Gastrocnemius medialis (tissue), 4 donors: ENCODE data around the gene LRRTM1. TPM values are rescaled to one million over a fixed set of nuclear protein-coding genes. Genes with fewer than 3 reads are reported as not detected.

Experiments used
- ATAC-seq, 2 donors: fragments of 150-250 bp; one replicate each; pipeline ENCODE4 v1.9.1; 2016
- DNase-seq, 2 donors: peaks; one replicate each; pipeline ENCODE4 v3.0.0-alpha.2; 2019
- H3K27ac ChIP-seq, 4 donors: fragments of 200-600 bp; sonication (generic); 1 replicate in 1 of 4; 2 replicates in 3 of 4; pipeline ENCODE4 v1.5.1; 2016 to 2018; ENCODE audit warnings: mild to moderate bottlenecking in 2 of 4, moderate library complexity in 1 of 4
- H3K27me3 ChIP-seq, 3 donors: fragments of 200-600 bp; sonication (generic) in 2 of 3; 1 replicate in 1 of 3; 2 replicates in 2 of 3; pipeline versions ENCODE4 v1.5.1 to v1.6.0; 2016 to 2019; ENCODE audit warnings: mild to moderate bottlenecking in 1 of 3, moderate library complexity in 1 of 3
- H3K36me3 ChIP-seq, 2 donors: fragments of 200-600 bp; sonication (generic) in 1 of 2; one replicate each; pipeline ENCODE4 v1.5.1; 2017 to 2018
- H3K4me1 ChIP-seq, 2 donors: fragments of 200-600 bp; sonication (generic) in 1 of 2; one replicate each; pipeline ENCODE4 v1.5.1; 2016 to 2017; ENCODE audit warnings: mild to moderate bottlenecking in 2 of 2
- H3K4me3 ChIP-seq, 4 donors: fragments of 200-600 bp; sonication (generic) in 3 of 4; 1 replicate in 1 of 4; 2 replicates in 3 of 4; pipeline ENCODE4 v1.5.1; 2016 to 2019; ENCODE audit warnings: mild to moderate bottlenecking in 2 of 4
- H3K9me3 ChIP-seq, 3 donors: fragments of 200-600 bp; sonication (generic) in 2 of 3; 1 replicate in 1 of 3; 2 replicates in 2 of 3; pipeline ENCODE4 v1.5.1; 2016 to 2019
- POLR2A ChIP-seq, 2 donors: fragments of 450-650 bp; IDR thresholded peaks; one replicate each; pipeline ENCODE4 v1.6.1; 2017; ENCODE audit warnings: antibody characterized with exemption in 2 of 2, mild to moderate bottlenecking in 2 of 2, moderate library complexity in 2 of 2
- in situ Hi-C, 4 donors: fragments of 200-750 bp; cut with MboI; loops; one replicate each; pipeline versions ENCODE4 v1.15.0 to v1.8.0; 2017; ENCODE audit warnings: low sequenced_read_pairs in 4 of 4
- intact Hi-C: fragments of 100-400 bp; cut with DNase I; formaldehyde crosslinking; loops from one replicate; pipeline ENCODE4 v1.15.1; 2023; ENCODE audit warnings: low total_unique reads
- total RNA-seq, 4 donors: library from RNA; depleted of rRNA; stranded (reverse); fragments of >200 nt; gene quantifications; one replicate each; pipeline versions ENCODE4 v1.1.0 to v1.2.3, GENCODE V29; 2016
- TF ChIP-seq, protein P1 (sequence below), 5 experiments: fragments of 450-650 bp in 3 of 5; fragments of 200-600 bp in 2 of 5; sonication (generic) in 2 of 5; IDR thresholded peaks in 4 of 5; conservative IDR thresholded peaks in 1 of 5; 1 replicate in 4 of 5; 2 replicates in 1 of 5; pipeline ENCODE4 v1.5.1; 2016 to 2019; ENCODE audit warnings: antibody characterized with exemption in 5 of 5, mild to moderate bottlenecking in 3 of 5, moderate library complexity in 3 of 5

LRRTM1 gene
- total RNA-seq, 4 donors from 2014 or later = not detected

DNA sequence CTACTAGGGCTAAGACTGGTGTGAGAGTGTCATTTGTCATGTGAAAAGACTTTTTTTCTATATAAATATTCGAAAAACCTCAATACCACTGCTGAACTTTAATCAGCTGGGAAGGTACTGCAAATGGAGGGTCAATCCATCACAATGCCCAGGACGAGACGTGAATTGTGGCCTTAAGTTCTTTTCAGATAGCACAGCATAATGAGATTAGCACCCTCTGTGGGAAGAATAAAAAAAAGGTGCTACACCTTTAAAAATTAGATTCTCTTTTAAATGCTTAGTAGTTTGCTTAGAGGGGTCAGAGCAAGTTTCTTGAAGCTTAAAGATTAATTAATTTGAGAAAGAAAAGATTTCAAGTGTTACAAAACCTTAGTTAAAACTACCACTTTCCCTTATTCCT is 5.6 kb downstream of the LRRTM1 start:
- no peak overlapping the region for H3K4me3 ChIP-seq
- TF ChIP-seq POLR2A (IDR thresholded peaks at IDR 0.05) = no peak
- TF ChIP-seq, protein P1, sequence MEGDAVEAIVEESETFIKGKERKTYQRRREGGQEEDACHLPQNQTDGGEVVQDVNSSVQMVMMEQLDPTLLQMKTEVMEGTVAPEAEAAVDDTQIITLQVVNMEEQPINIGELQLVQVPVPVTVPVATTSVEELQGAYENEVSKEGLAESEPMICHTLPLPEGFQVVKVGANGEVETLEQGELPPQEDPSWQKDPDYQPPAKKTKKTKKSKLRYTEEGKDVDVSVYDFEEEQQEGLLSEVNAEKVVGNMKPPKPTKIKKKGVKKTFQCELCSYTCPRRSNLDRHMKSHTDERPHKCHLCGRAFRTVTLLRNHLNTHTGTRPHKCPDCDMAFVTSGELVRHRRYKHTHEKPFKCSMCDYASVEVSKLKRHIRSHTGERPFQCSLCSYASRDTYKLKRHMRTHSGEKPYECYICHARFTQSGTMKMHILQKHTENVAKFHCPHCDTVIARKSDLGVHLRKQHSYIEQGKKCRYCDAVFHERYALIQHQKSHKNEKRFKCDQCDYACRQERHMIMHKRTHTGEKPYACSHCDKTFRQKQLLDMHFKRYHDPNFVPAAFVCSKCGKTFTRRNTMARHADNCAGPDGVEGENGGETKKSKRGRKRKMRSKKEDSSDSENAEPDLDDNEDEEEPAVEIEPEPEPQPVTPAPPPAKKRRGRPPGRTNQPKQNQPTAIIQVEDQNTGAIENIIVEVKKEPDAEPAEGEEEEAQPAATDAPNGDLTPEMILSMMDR (IDR thresholded peaks at IDR 0.05 in 4 of 5, conservative IDR thresholded peaks at IDR 0.05 in 1 of 5) = no peak
- H3K9me3 ChIP-seq = no peaks in the 10 kb centered on the region
- no peak overlapping the region for H3K27ac ChIP-seq
- in situ Hi-C loops = no loop called here
- no peaks in the 10 kb centered on the region for H3K36me3 ChIP-seq
- DNase-seq = no peak
- peaks cover 9 to 14% of the 10 kb centered on the region in 2 donors for H3K4me1 ChIP-seq
- no peak for ATAC-seq
- peaks cover 24 to 32% (median 27%) of the 10 kb centered on the region in 3 donors for H3K27me3 ChIP-seq
- intact Hi-C loops = no loop called here

DNA sequence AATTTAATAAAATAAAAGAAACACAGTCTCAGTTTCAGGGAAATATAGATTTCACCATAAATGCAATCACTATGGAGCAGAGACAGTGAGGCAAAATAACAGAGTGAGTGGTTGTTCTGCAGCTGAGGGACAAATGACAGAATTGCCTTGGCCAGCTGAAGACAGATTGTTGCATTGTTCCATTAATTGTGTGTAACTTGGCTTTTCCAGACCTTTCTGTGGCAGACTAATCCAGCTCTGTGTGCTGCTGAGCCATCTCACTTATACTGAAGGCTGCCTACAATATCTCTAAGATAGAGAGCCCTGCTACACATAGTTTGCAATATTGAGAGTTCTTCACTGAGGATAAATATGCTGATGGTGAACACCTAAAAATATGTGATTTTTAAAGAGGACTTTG is 11.5 kb downstream of the LRRTM1 start:
- in situ Hi-C loops = no loop called here
- TF ChIP-seq, protein P1 (IDR thresholded peaks at IDR 0.05 in 4 of 5, conservative IDR thresholded peaks at IDR 0.05 in 1 of 5) = no peak
- no peak for TF ChIP-seq POLR2A (IDR thresholded peaks at IDR 0.05)
- intact Hi-C loops = no loop called here
- DNase-seq (no peak), ATAC-seq (no peak)
- Histone ChIP-seq H3K9me3 (no peaks in the 10 kb centered on the region), H3K4me3 (no peak overlapping the region), H3K4me1 (no peaks in the 10 kb centered on the region), H3K27ac (no peak overlapping the region), H3K36me3 (no peaks in the 10 kb centered on the region), H3K27me3 (no peaks in the 10 kb centered on the region)

DNA sequence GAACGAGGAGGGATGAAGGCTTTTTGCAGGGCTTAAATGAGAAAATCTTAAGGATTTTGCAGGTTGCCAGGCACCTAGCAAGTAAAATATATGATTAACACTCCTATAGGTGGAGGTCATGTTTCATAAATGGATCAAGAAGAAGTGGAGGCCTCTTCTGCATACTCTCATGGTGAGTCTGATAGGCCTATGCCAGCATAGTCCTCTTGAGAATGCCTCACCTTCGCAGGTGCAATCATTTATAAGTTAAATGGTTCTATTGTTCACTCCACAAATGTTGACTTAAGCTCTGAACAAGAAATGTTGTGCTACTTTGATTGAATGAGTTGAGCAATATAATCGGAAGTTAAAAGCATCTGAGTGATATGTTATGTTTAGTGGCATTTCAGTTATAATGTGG is 12.1 kb downstream of the LRRTM1 start:
- Histone ChIP-seq H3K9me3 (no peaks in the 10 kb centered on the region), H3K4me1 (no peaks in the 10 kb centered on the region), H3K36me3 (no peaks in the 10 kb centered on the region), H3K27ac (no peak overlapping the region), H3K4me3 (no peak overlapping the region), H3K27me3 (no peaks in the 10 kb centered on the region)
- no peak for DNase-seq
- intact Hi-C loops (no loop called here), in situ Hi-C loops (no loop called here)
- no peak for ATAC-seq
- TF ChIP-seq, protein P1 (IDR thresholded peaks at IDR 0.05 in 4 of 5, conservative IDR thresholded peaks at IDR 0.05 in 1 of 5) = no peak
- TF ChIP-seq POLR2A (IDR thresholded peaks at IDR 0.05) = no peak

DNA sequence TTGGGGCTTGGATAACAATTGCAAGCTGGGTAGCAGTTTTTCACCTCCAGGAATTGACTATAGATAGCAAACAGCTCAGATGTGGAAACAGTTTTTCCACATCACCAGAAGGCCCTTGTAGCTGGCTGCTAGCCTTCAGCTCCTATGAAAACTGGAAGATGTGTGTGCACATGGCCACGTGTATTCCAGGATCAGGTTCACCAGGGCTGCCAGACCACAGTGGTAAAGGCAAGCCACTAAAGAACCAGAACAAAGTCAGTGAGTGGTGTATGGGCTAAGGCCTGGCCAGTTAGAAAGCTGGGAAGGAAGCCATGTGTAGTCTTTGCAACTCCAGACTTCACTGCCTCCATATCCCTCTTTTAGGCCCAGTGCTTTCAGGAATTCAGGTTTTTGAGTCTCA is 12.9 kb downstream of the LRRTM1 start:
- intact Hi-C loops (no loop called here), in situ Hi-C loops (no loop called here)
- no peaks in the 10 kb centered on the region for H3K36me3 ChIP-seq
- H3K4me1 ChIP-seq = no peaks in the 10 kb centered on the region
- ATAC-seq (no peak), DNase-seq (no peak)
- no peaks in the 10 kb centered on the region for H3K9me3 ChIP-seq
- TF ChIP-seq POLR2A (IDR thresholded peaks at IDR 0.05) = no peak
- TF ChIP-seq, protein P1 (IDR thresholded peaks at IDR 0.05 in 4 of 5, conservative IDR thresholded peaks at IDR 0.05 in 1 of 5) = no peak
- H3K27me3 ChIP-seq = no peaks in the 10 kb centered on the region
- no peak overlapping the region for H3K27ac ChIP-seq
- H3K4me3 ChIP-seq = no peak overlapping the region

DNA sequence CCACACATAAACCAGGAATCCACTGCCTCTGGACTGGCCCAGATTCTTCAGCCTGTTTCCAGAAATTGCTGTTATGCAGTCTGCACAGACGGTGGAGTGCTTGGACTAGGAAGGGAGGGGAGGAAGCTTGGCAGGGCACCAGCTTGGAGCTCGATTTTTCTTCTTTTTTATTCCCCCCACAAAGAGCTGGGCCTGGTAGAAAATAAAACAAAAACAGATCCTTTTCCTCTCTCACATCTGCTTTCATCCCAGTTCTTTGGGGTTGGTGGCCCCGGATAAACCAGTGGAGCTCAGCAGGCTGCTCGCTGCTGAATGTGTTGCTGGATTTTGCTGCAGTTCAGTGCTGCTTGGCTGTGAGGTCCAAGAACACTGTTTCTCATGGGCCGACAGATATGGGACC is 16.0 kb downstream of the LRRTM1 start:
- in situ Hi-C loops = no loop called here
- Histone ChIP-seq H3K27ac (no peak overlapping the region), H3K36me3 (no peaks in the 10 kb centered on the region), H3K9me3 (no peaks in the 10 kb centered on the region), H3K4me1 (no peaks in the 10 kb centered on the region), H3K4me3 (no peak overlapping the region), H3K27me3 (no peaks in the 10 kb centered on the region)
- intact Hi-C loops = no loop called here
- ATAC-seq (no peak), DNase-seq (no peak)
- TF ChIP-seq POLR2A (IDR thresholded peaks at IDR 0.05) = no peak
- TF ChIP-seq, protein P1 (IDR thresholded peaks at IDR 0.05 in 4 of 5, conservative IDR thresholded peaks at IDR 0.05 in 1 of 5) = no peak
